Activated naive CD4-positive, alpha-beta T cell treated with anti-CD3 and anti-CD28 coated beads, Interleukin-2, amount 50 U/mL, for 16 hours (primary cell): Measurements from ENCODE around the gene MAD2L1.
A peak's percentile ranks its signal among the peaks of the same experiment; 100 is the strongest.

ENCODE experiments used
- DNase-seq: peaks from one replicate; pipeline ENCODE4 v3.0.0-alpha.2; 2020

MAD2L1 gene

GRCh38 chr4:120056246-120056645, 10.4 kb downstream of the MAD2L1 start:
- DNase-seq: no peak

- DNase-seq: no peak
These were observed 10.9 kb downstream of the MAD2L1 start for GRCh38 chr4:120055795-120056194.

- no peak for DNase-seq
These were observed 11.5 kb downstream of the MAD2L1 start for GRCh38 chr4:120055162-120055561.

- no peak for DNase-seq
These were observed 12.7 kb downstream of the MAD2L1 start for GRCh38 chr4:120053911-120054310.

- DNase-seq: no peak
These were observed 13.8 kb downstream of the MAD2L1 start for GRCh38 chr4:120052856-120053255.

- no peak for DNase-seq
These were observed 15.4 kb downstream of the MAD2L1 start for GRCh38 chr4:120051253-120051652.

GRCh38 chr4:120049732-120050494, 16.7 kb downstream of the MAD2L1 start:
- peak; percentile 62 for DNase-seq

GRCh38 chr4:120043828-120044227, 22.8 kb downstream of the MAD2L1 start:
- no peak for DNase-seq

- no peak for DNase-seq
These were observed 29.2 kb downstream of the MAD2L1 start for GRCh38 chr4:120037411-120037810.

GRCh38 chr4:120034913-120035312, 31.7 kb downstream of the MAD2L1 start:
- DNase-seq: no peak

- DNase-seq: no peak
These were observed 39.8 kb downstream of the MAD2L1 start for GRCh38 chr4:120026853-120027252.

- no peak for DNase-seq
These were observed 41.1 kb downstream of the MAD2L1 start for GRCh38 chr4:120025516-120025915.

- DNase-seq: no peak
These were observed 47.9 kb downstream of the MAD2L1 start for GRCh38 chr4:120018786-120019185.

GRCh38 chr4:120017939-120018692, 48.5 kb downstream of the MAD2L1 start:
- no peak for DNase-seq

- DNase-seq: no peak
These were observed 54.9 kb downstream of the MAD2L1 start for GRCh38 chr4:120011725-120012124.

GRCh38 chr4:120010646-120011045, 56.0 kb downstream of the MAD2L1 start:
- no peak for DNase-seq

GRCh38 chr4:120009731-120010130, 56.9 kb downstream of the MAD2L1 start:
- DNase-seq: no peak

- no peak for DNase-seq
These were observed 57.7 kb downstream of the MAD2L1 start for GRCh38 chr4:120008957-120009356.

- DNase-seq: no peak
These were observed 58.7 kb downstream of the MAD2L1 start for GRCh38 chr4:120007896-120008436.

- DNase-seq: no peak
These were observed 59.3 kb downstream of the MAD2L1 start for GRCh38 chr4:120007191-120007871.
